8988T (cell line): Measurements from ENCODE around the gene RYR3.

Source experiments
- DNase-seq: peaks from one replicate; pipeline ENCODE4 v3.0.0; 2011

The RYR3 gene

DNA sequence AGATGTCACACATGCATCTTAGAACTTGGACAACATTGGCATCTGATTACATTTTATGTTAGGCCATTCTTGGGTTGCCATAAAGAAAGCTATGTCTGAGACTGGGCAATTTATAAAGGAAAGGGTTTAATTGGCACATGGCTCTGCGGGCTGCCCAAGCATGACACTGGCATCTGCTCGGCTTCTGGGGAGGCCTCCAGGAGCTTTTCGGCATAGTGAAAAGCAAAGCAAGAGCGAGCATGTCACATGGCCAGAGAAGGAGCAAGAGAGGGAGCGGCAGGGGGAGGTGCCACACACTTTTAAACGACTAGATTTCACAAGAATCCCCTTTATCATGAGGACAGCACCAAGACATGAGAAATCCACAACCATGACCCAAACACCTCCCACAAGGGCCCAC, 11.3 kb downstream of the RYR3 start:
- DNase-seq = no peak

DNA sequence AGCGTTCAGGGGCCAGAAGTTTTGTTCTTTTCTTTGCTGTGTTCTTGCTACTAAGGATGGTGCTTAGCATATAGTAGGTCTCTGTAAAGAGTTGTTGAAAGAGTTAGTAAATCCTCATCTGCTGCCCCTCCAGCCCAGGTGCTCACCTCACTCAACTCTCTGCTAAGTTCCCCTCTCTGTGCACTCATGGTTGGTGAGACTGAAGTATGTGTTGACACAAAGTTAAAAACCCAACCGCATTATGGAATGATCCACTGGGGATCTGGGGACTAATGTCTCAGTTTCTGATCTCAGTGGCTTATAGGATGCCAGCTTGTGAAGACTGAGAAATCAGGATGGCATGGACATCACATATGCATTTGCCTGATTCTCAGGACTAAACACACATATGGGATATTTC, 13.8 kb downstream of the RYR3 start:
- DNase-seq = no peak

DNA sequence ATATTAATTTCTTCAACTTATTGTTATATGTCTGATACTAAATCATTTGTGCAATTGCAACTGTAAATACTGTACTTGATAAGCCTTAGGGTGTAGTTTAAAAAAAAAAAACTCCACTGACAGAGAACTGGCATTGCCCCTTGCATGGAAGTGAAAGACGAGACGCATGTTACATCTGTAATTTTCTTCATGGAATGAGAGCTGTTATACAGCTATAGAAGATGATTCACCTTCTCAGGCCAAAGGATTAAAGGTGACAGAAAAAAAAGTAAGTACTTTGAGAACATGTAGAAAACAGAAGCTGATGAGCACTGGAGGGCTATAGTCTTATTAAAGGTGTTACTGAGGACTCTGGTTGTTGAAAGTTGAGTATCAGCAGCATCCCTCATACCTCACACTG, 16.1 kb downstream of the RYR3 start:
- no peak for DNase-seq

DNA sequence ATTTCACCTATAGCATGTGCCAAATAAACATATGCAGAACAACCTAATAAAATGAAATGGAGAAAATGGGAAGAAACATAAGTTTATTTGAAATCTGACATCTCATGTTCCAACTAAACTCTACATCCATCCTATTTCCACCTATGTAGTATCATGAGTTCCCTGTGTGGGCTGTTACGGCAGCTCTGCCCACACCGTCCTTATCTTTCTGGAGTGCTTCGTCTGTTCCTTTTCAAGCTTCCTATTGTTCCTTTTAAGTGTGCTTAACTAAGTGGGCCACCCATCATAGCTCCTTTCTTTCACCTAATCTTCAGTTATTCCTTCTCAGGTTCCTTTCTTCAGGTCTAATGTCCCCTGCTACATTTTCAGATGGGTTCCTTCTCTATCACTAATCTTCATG, 17.3 kb downstream of the RYR3 start:
- no peak for DNase-seq

DNA sequence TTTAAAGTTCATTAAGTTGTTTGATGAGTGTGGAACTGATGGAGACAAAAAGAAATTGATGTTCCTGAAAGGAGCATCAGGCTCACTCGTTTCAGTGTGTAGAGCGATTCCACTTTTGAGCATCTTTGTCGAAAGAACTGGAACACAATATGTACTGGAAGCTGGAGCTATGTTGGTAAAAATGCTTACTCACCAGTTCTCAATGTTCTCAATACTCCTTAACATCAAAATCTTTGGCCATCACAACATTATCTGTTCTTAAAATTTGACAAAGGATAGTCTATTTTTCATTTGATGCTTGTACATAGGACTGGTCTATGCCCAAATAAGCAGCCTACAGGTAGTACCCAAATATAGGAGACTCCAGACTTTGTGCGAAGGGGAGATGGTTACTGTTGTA, 18.7 kb downstream of the RYR3 start:
- DNase-seq = no peak

DNA sequence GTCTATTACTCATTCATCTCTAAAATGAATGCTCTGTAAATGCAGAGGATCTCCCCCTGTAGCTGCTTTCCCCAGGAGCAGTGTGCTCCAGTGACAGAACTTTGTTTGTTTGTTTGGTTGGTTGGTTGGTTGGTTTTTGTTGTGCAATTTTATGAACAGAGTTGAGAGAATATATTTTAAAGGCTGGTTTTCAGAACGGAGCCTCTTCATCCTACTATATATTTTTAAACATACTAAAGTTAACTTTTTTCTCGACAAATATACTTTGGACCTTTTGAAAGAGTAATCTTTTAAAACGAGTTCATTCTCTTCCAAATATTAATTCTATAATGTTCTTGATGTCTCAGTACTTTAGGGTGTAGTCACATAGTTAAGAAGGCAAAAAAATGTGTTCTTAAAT, 20.2 kb downstream of the RYR3 start:
- no peak for DNase-seq

DNA sequence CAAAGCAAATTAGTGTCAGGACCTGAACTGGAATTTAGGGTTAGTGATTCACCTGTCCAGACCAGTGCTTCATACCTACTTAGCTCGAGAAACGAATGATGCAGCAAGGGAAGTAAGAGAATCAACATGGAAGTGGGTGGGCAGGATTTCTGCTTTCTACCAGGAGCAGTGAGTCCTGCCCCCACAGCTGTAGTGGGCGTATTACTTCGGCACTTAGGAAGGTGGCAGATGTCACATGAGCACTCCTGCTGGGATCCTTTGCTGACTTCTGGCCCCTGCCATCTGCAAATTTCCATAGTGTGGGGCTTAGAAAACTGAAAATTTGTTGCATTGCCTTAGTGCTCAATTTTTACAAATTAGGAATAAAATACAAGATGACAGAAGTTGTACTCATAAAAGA, 31.2 kb downstream of the RYR3 start:
- no peak for DNase-seq

DNA sequence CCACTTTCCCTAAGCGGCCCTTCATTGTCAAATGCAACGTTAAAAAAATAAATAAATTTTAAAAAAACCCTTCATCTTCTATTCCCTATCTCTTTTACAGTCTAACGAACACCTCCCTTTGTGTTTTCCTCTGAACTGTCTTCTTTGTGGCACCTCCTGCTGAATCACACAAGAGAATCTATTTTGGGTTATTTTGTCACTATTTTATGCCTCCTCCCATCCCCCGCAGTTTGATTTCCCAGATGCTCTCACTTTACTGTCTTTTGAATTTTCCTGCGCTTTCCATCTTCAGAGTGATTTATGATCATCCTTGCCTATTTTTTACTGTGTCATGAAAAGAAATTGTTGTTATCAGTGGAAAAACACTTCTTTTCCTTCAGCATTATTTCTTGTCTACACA, 32.5 kb downstream of the RYR3 start:
- no peak for DNase-seq

DNA sequence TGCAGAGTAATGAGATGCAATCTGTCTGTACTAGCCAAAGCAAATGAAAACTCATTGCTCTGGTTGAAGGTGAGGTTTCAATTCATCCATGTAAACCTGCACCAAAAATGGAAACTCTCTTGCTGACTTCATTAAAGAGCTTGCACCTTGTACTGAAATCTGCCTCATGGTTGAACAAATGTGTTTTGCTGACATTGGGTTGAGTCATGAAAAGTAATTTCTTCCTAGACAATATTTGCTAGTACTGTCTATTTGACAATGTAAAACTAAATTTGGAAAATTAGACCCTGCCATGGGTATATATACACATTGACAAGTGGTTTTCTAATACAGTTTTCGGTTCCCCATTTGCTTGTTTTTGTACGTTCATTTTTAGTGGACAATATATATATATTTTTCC, 33.3 kb downstream of the RYR3 start:
- DNase-seq = no peak

DNA sequence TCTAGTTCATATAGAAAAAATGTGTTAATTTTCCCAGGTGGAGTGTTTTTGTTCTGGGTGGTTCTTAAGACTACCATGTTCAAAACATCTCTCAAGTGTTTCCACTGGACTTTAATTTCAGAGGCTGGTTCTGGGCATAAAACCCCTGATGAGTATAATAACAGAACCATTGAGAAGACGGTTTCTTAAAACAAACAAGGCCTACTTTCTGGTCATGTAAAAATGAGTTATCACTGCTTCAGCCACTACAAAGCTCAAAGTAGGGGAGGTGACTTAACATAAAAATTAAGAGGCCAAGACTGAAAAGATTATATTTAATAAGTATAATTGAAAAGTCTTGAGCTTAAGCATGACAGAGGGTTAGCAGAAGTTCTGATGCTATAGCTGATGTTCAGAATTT, 33.8 kb downstream of the RYR3 start:
- no peak for DNase-seq

DNA sequence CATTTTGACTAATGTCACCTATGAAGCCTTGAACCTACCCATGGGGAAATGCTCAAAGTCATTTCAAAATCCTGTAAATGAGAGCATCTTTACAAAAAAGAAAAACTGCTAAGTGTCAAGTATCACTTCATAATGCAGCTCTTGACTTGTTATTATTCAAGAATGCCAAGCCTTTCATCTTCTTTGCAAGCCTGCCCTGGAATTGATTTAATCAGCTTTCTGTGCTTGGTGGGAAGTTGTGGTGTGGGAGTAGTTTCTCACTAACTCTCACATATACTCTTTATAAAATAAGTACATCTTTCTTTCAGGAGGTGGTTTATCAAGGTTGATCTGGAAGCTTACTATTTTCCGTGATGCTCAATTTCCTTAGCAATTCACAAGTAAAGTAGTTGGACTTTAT, 43.6 kb downstream of the RYR3 start:
- DNase-seq = no peak

DNA sequence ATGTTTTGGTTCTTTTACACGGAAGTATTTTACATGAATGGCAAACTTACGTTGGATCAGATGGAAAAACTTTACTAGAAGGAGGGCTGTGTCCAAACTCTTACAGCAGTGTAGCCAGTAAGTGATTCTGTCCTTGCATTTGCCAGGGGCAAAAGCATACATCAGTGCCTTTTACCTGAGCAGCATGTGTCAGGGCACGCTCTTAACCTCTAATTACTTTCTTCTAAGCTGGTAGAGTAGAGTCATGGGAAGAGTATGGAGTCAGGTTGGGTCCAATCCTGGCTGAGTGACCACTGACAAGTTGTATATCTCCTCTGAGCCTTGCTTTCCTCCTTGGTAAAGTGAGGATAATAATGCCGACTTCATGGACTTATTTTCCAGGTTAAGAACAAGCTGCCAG, 47.1 kb downstream of the RYR3 start:
- DNase-seq = no peak

DNA sequence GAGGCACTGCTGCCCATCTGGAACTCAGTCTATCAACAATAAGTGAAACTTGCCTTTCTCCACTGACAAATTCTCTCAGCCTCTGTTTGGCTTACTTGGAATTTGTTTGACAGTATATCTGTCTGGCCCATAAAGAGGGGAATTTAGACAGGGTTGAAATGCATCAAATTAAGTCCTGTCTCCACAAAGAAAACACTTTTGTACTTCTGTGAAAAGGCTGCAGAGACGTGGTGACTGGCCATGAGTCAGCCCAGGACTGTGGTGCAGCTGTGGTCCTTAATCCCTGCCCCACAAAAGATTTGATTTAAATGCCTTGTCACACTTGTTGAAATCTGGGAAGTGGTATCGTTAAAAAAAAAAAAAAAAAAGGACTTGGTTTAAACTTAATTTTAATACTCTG, 47.5 kb downstream of the RYR3 start:
- no peak for DNase-seq

DNA sequence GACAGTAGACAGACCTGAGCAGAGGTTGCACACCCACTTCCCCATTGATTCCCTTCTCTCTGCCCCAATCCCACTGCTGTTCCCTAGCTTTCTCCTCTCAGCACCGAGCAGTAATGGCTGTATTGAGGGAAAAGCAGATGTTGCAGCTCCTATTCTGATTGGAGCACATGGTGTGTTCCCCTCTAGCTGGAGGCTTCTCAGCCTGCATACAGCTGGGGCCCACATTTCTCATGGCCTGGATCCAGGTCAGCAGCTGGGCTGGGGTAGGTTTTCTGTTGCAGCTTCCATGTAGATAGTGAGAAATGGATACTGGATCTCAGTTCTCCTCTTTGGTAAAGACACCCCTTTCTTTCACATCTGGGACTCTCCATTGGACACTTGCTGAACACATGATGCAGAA, 50.1 kb downstream of the RYR3 start:
- no peak for DNase-seq

DNA sequence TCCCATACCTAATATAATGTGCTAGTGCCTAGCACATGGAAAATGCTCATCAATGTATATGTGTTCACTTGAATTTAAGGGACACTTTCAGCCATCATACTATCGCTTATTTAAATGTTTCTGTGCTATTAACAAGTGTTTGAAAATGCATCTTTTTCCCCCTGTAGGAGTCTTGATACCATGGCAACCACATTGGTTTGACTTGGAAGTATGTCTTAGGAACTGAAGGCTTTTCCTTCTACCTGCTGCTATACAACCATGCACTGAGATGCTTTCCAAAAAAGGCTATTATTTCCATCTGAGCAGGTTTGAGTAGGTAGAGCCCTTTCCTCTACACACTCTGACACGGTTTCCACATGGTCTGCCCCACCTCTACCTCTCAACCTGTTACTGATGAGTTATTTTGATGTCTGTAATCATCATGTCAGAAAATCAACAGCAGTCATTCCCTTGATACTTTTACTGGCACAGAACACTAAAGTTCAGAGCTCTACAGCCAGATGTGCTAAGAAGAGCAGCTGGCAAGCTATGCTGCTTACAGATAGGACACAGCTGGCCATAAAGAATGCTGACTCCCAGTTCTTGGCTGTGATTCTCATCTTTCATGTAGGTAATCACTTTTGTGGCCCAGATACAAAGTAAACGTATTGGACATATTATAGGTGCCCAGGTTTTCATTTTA, 59.3 kb downstream of the RYR3 start:
- DNase-seq = no peak

DNA sequence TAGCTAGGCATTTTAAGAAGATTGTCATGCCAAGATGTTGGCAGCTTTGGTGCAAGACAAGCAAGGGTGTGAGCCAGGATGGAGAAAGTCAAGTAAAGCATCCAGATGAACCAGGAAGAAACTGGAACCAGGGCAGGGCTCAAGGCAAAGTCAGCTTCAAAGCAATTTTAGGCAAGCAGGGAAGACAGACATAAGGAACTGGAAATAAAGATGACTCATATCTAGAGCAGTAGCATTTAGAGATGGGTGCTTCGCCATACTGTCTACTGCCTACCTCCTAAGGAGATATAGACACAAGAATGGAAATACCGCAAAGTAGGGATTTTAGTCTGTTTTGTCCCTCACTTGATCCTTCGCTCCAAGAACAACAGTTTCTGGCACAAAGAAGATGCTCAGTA, 59.9 kb downstream of the RYR3 start:
- no peak for DNase-seq

DNA sequence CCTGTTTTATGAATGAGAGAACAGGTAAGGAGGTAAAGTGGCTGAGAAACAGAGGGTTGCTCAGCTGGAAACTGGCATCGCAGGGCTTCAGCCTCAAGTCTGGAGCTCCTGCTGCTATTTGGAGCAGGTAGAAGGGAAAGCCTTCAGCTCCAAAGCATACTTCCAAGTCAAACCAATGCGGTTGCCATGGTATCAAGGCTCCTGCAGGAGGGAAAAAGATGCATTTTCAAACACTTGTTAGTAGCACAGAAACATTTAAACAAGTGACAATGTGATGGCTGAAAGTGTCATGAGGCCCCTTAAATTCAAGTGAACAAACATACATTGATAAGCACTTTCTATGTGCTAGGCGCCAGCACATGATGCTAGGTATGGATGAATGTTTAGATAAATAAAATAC, 60.4 kb downstream of the RYR3 start:
- no peak for DNase-seq

DNA sequence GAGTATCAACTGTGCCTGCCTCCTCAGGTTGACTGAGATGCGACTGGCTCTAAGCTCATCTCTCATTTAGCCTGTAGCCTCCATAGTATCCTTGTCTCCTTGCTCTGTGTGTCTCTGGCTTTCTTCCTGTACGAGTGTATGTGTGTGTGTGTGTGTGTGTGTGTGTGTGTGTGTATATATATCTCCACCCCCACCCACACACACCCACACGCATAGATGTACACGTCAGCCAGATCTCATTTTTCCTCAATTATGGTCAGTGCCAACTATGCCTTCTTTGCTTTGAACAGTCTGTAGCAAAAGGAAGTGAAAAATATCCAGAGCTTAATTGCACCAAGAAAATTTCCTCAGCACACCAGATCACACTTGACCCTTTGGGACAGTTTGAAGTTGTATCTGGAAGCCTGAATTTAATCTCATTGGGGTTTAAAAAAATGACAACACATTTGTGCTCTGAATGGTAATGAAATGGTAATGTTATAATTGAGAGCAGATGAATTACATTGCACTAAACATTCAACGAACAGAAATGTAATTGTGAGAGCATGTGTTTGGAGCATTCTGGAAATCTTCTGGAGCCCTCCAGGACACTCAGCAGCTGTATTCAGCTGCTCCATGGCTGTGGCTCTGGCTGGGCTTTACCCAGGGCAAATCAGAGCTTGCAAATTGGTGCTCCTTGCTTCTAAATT, 63.6 kb downstream of the RYR3 start:
- DNase-seq = no peak

DNA sequence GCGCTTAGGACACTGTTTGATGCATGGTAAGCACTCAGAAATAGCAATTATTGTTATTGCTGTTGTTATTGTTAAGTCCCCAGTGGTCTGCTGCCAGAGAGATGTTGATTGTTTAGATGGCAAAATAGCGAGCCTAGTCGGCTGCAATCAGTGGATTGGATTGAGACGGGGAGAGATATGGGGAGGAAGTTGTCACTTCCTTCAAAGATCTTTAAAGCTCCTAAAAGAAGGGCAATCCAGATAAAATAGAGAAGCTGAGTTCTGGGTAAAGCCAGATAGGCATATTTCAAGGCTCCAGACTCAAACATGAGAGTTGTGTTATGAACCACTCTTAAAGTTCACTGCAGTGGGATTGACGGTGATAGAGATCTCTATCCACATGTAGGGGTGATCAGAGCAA, 64.5 kb downstream of the RYR3 start:
- no peak for DNase-seq

DNA sequence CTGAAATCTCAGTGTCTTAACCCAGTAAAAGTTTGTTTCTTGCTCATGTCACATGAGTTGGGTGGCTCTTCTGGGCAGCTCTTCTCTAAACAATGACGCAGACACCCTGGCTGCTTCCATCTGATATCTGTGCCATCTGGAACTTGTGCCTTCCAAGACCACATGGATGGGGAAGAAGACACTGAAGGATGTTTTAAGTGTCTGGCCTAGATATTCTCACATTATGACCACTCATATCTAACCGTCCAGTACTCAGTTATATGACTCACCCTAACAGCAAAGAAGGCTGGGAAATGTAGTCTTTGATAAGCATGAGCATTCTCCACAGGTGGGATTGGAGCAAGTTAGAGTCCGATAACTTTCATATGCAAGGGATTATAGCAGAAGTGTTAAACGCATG, 66.4 kb downstream of the RYR3 start:
- DNase-seq = no peak

DNA sequence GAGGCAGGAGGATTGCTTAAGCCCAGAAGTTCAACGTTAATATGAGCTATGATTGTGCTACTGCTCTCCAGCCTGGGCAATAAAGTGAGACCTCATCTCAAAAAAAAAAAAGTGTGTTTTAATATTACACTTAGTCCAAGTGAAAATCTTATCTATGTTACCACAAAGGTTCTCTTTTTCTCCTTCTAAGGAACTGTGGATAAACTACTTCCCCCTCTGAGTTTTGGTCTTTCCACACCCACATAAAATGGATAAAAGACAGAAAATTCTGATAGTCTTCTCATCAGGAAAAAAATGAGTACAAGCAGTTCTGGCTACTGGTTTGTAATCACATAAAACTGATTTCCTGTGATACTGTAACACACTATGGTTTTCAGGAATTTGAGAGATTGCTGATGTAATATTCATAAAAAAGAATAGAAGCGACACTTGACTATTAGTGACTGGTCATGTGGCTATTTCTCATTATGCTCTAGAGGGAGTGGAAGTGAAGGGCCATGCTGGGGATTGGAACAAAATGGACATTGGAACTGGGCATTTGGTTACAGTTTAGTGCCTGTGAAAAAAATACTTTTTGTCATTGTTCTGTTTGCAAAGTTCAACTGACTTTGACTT, 68.2 kb downstream of the RYR3 start:
- no peak for DNase-seq

DNA sequence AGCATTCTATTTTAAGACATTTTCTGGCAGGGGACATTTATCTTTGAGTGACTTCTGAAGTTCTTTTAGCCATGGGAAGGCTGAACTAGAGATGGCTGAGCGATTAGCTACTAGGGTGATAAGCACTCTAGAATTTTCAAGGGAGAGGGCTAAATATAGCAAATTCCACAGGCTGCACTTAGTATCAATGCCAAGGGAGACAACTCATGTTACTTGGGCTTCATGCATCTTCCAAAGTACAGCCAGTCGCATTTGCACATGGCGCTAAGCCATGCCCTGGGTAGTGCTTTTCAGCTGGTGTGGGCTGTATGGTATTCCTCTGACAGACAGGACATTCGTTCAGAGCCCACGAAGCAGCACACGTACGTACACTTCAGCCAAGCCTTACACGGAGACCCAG, 69.6 kb downstream of the RYR3 start:
- no peak for DNase-seq

DNA sequence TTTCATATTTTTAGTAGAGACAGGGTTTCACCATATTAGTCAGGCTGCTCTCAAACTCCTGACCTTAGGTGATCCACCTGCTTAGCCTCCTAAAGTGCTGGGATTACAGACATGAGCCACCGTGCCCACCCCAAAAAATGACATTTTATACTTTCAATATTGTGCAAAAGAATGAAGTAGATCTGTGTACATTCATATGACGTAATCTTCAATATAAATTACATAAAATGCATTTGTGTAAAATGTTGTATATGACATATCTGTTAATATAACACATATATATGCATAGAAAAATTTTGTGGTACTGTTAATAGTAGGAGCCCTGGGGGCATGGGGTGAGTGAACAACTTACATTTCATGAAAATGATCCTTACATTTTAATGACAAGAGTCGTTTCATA, 71.7 kb downstream of the RYR3 start:
- DNase-seq = no peak

DNA sequence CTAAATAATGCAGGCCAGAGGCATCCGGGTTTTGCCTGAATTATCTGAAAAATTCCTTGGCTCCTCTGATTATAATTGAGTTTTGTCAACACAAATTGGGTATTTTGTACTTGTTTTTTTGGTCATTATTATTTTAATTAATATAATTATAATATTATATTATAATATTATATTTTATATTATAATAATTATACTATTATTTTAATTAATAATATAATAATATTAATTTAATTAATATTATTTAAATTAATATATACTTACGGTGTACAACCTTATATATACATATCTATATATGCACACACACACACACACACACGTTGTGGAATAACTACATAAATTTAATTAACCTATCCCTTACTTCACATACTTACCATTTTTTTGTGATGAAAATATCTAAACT, 73.5 kb downstream of the RYR3 start:
- no peak for DNase-seq

DNA sequence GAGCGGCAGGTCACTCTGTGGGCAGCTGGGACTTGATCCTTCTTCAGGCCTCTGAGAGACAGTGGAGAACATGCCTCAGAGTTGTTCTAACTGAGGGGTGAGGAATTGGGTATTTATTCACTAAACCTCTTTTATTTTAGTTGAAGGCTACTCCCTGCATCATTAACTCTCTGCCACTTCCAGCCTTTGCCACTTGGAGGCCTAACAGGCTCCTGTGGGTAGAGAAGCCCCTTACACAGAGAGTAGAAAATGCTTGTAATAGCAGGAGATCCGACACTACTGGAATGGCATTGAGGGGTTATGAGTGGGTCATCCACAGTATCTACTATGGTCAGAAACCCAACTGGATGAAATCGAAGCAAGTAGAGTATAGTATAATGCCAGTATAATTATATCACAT, 81.7 kb downstream of the RYR3 start:
- DNase-seq = no peak
